ENCODE measurements around the gene PRKCH.

DNA sequence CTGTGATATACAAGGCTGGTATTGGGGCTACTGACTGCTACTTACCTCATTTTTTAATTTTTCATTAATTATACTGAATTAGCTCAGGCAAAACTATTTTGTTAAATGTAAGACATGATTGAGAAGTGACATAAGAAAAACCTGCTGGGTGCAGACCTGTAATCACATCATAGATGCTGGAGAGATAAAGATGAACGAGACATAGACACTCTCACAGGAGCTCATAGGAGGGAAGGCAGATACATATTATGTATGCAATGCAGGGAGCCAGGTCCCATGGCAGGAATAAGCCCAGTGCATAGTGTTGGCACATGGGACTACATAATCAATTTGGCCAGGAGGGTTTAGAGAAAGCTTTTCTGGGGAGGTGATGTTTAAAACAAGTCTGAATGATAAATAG, 74.9 kb downstream of the PRKCH start:
- TF ChIP-seq EZH2phosphoT487 (IDR thresholded peaks at IDR 0.05; ENCODE audit: insufficient read depth, low read depth) (no peak), EZH2 (IDR thresholded peaks at IDR 0.05; ENCODE audit: insufficient read depth, poor library complexity, severe bottlenecking) (no peak)

Data from GM23248 (cell line).